Tibial artery (tissue), 4 donors: ENCODE data around the gene H2AZ2.

Experiments used
- DNase-seq, 2 donors: peaks; one replicate each; pipeline ENCODE4 v3.0.0-alpha.2; 2019
- H3K27ac ChIP-seq, 2 donors: fragments of 200-600 bp; sonication (generic) in 1 of 2; 1 replicate in 1 of 2; 2 replicates in 1 of 2; pipeline ENCODE4 v1.5.1; 2018 to 2019; ENCODE audit warnings: mild to moderate bottlenecking in 1 of 2
- H3K27me3 ChIP-seq, 2 donors: fragments of 200-600 bp; sonication (generic) in 1 of 2; one replicate each; pipeline versions ENCODE4 v1.5.1 to v1.6.0; 2016 to 2019
- H3K36me3 ChIP-seq, 3 donors: fragments of 200-600 bp; sonication (generic) in 2 of 3; one replicate each; pipeline ENCODE4 v1.5.1; 2016 to 2019; ENCODE audit warnings: mild to moderate bottlenecking in 2 of 3
- H3K4me1 ChIP-seq, 4 donors: fragments of 200-600 bp; sonication (generic) in 2 of 4; 1 replicate in 3 of 4; 2 replicates in 1 of 4; pipeline ENCODE4 v1.5.1; 2016 to 2019
- H3K4me3 ChIP-seq, 2 donors: fragments of 200-600 bp; sonication (generic) in 1 of 2; 1 replicate in 1 of 2; 2 replicates in 1 of 2; pipeline ENCODE4 v1.5.1; 2018 to 2019; ENCODE audit warnings: mild to moderate bottlenecking in 2 of 2
- H3K9me3 ChIP-seq, 3 donors: fragments of 200-600 bp; sonication (generic) in 1 of 3; one replicate each; pipeline ENCODE4 v1.5.1; 2016 to 2019
- CTCF ChIP-seq, 2 experiments: fragments of 200-600 bp in 1 of 2; fragments of 450-650 bp in 1 of 2; IDR thresholded peaks; one replicate each; pipeline ENCODE4 v1.5.1; 2017 to 2019; ENCODE audit warnings: antibody characterized with exemption in 2 of 2, mild to moderate bottlenecking in 1 of 2, moderate library complexity in 1 of 2
- intact Hi-C: fragments of 100-400 bp; cut with DNase I; formaldehyde crosslinking; loops from one replicate; pipeline ENCODE4 v1.15.0; 2023; ENCODE audit warnings: low total_unique reads

Gene H2AZ2

DNA sequence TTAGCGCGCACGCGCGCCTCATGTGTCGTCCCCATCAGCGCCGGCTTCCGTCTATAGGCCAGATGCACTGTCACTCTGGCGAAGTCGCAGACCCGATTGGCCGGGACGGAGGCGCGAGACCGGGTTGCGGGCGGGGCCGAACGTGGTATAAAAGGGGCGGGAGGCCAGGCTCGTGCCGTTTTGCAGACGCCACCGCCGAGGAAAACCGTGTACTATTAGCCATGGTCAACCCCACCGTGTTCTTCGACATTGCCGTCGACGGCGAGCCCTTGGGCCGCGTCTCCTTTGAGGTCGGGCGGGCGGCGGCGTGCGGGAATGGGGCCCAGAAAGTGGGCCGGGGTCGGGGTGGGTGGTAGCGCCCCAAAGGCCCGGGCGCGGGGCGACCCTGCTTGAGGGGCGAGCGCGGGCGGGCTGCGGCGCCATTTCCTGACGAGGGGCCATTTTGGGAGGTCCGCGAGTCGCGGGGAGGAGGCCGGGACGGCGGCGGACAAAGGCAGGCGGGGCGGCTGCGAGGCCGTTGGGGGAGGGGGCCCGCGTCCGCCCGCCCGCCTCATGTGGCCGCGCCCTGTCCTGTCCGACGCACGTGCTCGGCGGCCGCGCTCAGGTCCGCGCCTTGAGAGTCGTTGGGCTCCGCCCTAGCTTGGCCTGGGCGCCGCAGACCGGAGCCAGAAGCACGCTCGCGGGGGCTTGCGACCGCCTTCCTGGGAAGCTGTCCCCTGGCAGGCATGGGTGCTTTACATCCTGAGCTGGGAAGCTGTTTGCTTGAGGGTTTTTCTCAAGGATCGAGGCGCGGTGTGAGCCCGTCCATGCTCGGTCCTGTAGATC lies 51.2 kb downstream of the H2AZ2 start, which contains the start of gene PPIA:
Gene PPIA, plus strand, starts transcription at position 178 of the 825 bp plus-strand sequence. Its CDS starts 44 bp downstream, at position 222.
- TF ChIP-seq CTCF (IDR thresholded peaks at IDR 0.05), result no peak
- peaks cover 21 to 24% (median 24%) of the 10 kb centered on the region in 3 donors for H3K36me3 ChIP-seq
- no peaks in the 10 kb centered on the region for H3K9me3 ChIP-seq
- peak; percentile 97 to 99 for DNase-seq
- peak within 1 kb of the TSS; percentile 94 to 98 for H3K27ac ChIP-seq
- H3K27me3 ChIP-seq, result no peaks in the 10 kb centered on the region
- peaks cover 0 to 32% (median 22%) of the 10 kb centered on the region in 4 donors for H3K4me1 ChIP-seq
- peak within 1 kb of the TSS; percentile 72 to 88 for H3K4me3 ChIP-seq
- intact Hi-C loops, result loop anchor here (1.0 to 2.0 kb wide), 2 partner anchors 48 to 50 kb away; partner anchors contain the start of gene ZMIZ2

- peak overlapping the region; percentile 94 to 98 for H3K27ac ChIP-seq
- intact Hi-C loops, result loop anchor here (1.0 to 2.0 kb wide), 2 partner anchors 48 to 51 kb away; partner anchors contain the start of gene ZMIZ2
- peak overlapping the region; percentile 72 to 88 for H3K4me3 ChIP-seq
- H3K4me1 ChIP-seq, result peaks cover 0 to 38% (median 22%) of the 10 kb centered on the region in 4 donors
- peaks cover 16 to 18% (median 17%) of the 10 kb centered on the region in 3 donors for H3K36me3 ChIP-seq
- no peaks in the 10 kb centered on the region for H3K27me3 ChIP-seq
- no peak for TF ChIP-seq CTCF (IDR thresholded peaks at IDR 0.05)
- H3K9me3 ChIP-seq, result no peaks in the 10 kb centered on the region
- DNase-seq, result no peak
These were observed 51.8 kb downstream of the H2AZ2 start for GRCh38 chr7:44796034-44796503.

DNA sequence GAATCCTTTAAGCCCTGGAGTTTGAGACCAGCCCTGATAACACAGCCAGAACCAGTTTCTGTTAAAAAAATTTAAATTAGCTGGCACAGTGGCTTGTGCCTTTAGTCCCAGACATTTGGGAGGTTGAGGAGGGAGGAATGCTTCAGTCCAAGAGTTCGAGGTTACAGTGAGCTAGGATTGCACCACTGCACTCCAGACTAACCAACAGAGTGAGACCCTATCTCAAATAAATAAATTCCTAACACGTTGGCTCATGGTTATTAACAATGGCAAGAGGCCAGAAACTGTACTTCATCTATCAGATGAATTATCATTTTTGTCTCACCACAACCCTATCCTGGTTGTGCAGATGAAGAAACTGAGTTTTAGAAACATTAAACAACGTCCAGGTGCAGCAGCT lies 53.6 kb downstream of the H2AZ2 start:
- H3K4me3 ChIP-seq, result no peak overlapping the region
- no peak for TF ChIP-seq CTCF (IDR thresholded peaks at IDR 0.05)

GRCh38 chr7:44793919-44794318 lies 54.0 kb downstream of the H2AZ2 start:
- Histone ChIP-seq H3K4me3 (no peak overlapping the region), H3K27ac (peak overlapping the region in 1 of 2 donors; percentile 7), H3K27me3 (no peaks in the 10 kb centered on the region), H3K36me3 (no peaks in the 10 kb centered on the region), H3K9me3 (no peaks in the 10 kb centered on the region), H3K4me1 (peaks cover 0 to 25% (median 13%) of the 10 kb centered on the region in 4 donors)
- no peak for DNase-seq
- intact Hi-C loops, result no loop called here
- TF ChIP-seq CTCF (IDR thresholded peaks at IDR 0.05), result no peak

More for the DNA sequence above, 53.6 kb downstream of the H2AZ2 start:
- Histone ChIP-seq H3K4me1 (peaks cover 0 to 29% (median 17%) of the 10 kb centered on the region in 4 donors), H3K27ac (peak overlapping the region in 1 of 2 donors; percentile 7), H3K36me3 (peaks cover 0 to under 1% (median under 1%) of the 10 kb centered on the region in 3 donors), H3K9me3 (no peaks in the 10 kb centered on the region), H3K27me3 (no peaks in the 10 kb centered on the region)
- intact Hi-C loops, result no loop called here
- DNase-seq, result no peak

DNA sequence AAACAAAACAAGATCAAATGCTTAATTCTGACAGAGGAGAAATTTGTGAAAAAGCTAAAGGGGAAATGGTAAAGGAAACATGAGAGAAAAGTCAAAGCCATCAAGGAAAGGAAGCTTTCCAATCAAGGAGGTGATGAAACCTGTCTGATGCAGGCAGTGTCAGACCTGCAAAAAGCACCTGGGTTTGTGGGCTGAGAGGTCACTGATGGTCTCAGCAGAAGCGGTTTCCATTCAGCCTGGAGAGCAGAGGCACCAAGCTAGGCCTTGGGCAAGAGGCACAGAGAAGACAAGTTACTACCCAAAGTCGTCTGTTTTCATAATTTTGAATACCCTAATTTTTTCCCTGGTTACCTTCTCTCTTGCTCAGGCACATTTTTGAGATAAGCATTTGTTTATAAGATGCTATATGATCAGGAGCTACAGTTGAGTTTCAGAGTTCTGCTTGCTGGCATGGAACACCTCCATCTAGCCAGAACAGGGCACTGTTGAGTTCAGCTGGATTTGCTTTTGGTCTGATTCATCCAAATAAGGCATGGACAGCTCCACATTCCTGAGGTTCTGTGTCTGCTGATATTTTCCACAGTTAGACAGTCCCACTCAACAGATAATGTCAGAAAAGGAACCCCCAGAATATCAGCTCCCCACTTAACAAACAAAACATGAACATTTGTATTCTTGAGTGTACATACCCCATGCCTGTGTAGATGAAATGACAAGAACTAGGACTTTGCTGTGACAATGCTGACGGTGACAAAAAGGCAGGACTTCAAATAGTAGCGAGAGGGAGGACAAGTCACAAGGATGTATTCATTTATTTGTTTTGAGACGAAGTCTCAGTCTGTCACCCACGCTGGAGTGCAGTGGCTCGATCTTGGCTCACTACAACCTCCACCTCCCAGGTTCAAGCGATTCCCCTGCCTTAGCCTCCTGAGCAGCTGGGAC lies 56.3 kb downstream of the H2AZ2 start:
- intact Hi-C loops, result no loop called here
- Histone ChIP-seq H3K27me3 (no peaks in the 10 kb centered on the region), H3K36me3 (no peaks in the 10 kb centered on the region), H3K27ac (peak overlapping the region; percentile 53 to 54), H3K4me1 (peaks cover 0 to 12% (median 1%) of the 10 kb centered on the region in 4 donors), H3K4me3 (no peak overlapping the region), H3K9me3 (no peaks in the 10 kb centered on the region)
- DNase-seq, result no peak
- TF ChIP-seq CTCF (IDR thresholded peaks at IDR 0.05), result no peak
